HG02852 (cell line): ENCODE measurements around the gene GRIK3.

Experiments
- ATAC-seq: cut with Tn5 transposase; IDR thresholded peaks from one replicate; pipeline ENCODE4 v1.9.1; 2021; ENCODE audit warnings: mild to moderate bottlenecking, moderate library complexity; ENCODE audit not compliant: unreplicated experiment

The GRIK3 gene

DNA sequence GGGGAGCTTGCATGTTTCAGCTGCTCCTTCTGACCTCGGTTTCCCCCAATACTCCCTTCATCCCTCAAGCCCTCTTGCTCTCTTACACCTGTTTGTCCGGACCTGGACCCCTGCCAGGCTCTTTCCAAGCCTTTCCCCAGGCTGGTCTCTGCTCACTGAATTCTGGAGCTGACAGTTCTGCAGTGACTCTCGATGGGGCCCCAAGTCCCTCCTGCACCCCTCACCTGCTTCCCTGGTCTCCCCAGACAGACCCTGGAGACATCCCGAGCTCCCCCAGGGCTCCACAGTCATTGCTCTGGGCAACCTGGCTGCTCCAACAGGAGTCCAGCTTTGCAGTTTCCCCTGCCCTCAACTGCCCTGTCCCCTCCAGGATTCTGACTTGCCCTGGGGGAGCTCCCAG, 198.6 kb downstream of the GRIK3 start:
- ATAC-seq, result no peak

DNA sequence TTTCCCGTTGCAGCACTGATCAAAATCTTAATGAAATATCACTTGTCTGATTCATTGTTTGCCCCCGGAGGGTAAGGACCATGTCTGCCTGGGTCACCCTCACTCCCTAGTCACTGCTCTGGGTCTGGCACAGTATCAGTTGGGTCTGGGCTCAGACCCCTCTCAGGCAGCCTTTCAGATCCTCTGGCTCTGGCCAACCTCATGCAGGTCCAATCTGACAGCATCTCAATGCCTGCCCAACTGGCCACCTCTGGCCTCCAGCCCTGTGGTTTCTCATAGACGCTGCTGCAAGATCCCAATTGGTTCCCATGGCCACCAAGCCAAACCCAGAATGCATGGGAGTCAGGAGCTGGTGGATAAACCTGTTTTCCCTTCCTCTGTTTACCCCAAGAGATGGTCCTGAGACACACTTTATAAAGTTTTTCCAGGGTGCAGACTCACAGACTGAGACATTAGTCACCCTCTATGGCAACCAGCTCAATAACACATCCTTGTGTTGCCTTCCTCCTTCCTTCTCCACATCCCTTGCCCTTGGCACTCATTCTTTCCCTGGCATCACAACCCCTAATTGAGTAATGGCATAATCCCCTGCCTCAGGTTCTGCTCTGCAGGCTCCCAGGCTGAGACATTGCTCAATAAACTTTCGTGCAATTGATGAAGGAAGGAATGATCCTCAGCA, 199.2 kb downstream of the GRIK3 start:
- no peak for ATAC-seq

DNA sequence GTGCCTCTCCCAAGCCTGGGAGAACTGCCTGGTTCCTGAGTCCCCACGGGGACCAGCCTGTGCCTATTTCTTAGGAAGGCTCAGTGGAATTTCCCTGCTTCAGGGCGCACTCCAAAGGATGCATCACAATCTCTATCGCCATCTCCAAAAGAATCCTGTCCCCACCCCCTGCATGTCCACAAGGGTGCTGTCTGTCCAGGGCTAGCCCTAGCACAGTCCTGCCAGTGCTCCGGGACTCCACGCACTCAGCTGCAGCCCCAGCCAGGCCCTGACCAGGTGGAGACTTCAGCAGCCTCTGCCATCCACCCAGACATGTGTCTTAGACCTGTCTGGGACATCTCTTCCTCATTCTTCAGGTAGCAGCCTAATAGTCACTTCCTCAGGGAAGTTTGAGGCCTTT, 199.7 kb downstream of the GRIK3 start:
- no peak for ATAC-seq

DNA sequence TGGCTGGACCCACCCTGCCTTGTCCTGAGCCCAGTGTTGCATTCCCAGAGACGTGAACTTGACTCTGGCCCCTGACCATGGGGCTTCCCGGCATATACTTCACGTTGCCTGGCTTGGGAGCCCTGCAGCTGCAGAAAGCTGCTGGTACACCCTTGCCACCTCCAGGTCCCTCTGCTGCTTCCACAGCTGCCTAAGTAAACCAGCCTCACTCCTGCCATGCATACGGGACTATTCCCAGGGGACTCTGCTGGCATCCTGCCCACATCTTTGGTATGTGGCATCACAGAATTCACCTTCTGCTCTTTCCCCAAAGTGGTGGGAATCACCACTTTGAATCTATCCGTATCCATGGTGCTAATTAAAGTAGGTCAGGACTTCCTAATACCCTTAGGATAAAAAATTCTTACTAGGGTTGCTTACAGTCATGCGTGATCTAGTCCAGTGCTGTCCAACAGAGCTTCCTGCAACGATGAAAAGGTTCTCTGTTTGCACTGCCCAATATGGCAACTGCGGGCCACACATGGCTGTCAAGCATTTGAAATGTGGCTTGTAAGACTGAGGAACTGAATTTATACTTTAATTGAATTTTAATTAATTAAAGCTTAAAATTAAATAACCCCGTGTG, 203.0 kb downstream of the GRIK3 start:
- ATAC-seq, result no peak

DNA sequence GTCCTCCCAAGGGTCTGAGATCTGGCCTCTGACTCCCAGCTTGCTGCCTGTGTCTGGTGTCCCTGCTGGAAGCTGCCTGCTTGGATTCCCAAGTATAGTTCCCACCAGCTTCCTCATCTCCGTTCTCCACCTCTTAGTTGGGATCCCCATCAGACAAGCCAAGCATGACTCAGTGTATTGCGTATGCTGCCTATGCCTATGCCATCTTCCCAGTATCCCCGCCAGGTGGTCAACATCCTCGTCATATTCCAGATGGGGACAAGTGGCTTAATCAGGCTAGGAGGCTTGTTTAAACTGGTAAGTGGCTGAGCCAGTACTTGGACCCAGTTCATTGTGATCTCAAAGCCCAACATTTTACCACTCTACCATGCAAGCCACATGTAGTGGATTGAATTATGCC, 204.4 kb downstream of the GRIK3 start:
- ATAC-seq, result no peak

DNA sequence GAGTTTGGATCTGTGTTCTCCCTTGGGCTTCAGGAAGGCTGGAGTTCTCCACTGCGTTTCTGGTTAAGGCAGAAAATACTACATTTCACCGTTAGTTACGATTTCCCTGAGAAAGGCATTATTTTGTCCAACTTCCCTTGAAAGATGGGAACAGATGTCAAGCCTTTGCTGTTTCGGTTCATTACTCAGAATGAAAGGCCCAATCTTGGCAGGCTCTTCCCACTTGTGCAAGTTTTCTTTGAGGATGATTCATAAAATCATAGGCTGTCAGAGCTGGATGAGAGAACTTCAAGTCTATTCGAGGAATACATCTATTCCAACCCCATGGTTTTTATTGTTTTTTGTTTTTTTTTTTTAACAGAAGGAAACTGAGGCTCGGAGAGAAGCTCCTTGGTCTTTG, 205.2 kb downstream of the GRIK3 start:
- no peak for ATAC-seq

DNA sequence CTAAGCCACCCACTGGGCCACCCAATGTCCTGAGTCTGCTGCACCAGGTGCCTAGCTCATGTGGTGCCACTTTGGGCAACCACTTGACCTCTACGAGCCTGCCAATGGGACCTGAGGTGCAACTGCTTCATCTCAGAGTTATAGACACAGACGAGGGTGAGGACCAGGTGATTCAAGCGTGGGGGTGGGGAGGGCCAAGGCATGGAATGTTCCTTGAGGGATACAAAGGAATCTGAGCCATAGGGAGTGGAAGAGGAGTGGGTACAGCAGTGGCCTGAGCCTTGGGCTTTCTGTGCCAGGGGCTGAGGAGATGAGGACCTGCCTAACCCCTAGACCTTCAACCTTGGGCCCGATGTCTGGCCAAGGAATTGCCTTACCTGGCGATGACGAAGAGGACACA, 209.1 kb downstream of the GRIK3 start:
- ATAC-seq, result no peak

DNA sequence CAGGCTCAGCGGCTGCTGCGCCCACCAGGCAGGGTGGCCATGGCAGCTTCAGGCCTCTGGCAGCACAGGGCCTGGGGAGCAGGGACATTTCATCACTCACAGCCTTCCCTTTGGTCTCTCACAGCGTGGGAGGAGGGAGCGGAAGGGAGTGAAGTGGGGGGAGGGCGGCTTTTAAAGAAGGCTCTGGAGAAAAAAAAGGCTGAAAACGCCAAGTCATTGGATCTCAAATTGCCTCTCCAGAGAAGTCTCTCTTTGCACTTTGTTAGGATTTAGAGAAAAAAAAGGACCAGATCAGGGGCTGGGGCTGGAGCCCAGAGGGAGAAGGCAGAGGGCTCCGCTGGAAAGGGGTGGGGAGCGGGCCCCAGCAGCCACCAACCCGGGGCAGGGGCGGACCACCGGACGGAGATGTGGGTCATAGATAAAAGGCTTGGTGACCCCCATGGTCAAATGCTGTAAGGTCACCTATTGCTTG, 209.9 kb downstream of the GRIK3 start:
- ATAC-seq, result no peak

DNA sequence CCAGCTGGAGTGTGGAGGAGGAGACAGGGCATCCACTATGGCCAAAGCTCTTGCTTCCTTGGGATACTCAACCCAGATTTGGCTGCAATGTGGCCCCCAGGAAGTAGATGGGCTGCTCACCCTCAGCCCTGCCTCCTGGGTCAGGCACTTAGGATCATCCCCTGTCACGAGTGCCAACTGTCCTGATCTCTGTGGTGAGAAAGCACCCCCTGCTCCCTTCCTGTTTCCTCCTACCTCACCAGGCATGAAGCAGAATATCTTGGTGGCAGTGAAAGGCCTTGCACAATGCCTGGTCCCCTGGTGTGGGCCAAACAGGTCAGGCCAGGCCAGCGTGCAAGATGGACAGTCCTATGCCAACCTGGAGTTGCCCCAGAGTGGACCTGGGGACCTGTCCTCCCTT, 211.7 kb downstream of the GRIK3 start:
- ATAC-seq, result no peak

DNA sequence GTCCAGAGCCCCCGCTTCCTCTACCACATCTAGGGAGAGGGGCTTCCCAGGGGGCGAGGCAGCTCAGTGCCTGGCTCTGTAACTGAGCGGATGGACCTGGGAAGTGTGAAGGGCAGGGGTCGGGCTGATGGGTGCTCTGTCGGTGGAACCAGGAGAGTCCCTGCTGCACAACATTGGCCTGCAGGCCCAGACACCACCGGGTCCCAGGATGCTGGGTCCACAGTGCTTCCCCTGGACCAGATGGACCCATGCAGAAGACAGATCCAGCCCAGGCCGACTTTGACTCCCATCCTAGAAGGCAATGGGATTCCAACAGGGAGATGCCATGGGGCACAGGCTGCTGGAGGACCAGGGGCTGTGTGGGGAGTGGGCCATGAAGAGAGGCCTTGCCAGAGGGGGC, 212.9 kb downstream of the GRIK3 start:
- no peak for ATAC-seq

DNA sequence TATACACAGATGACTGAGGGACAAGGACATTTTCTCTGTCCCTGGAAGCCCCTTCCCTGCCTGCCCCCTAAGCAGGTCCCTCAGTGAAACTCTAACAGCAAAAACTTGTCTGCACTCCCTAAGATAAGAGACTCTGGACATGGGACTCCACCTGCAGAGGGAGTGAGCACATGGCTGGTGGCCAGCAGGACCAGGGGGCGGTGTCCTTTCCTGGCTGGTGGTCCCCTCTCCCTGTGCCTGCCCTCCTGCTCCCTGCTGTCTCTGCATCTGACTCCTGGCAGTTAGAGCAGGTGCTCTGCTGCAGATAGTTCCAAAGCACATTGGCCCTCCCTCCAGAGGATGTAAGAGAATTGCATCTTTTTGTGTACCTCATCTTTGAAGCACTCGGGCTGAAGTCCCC, 215.5 kb downstream of the GRIK3 start:
- ATAC-seq, result no peak

DNA sequence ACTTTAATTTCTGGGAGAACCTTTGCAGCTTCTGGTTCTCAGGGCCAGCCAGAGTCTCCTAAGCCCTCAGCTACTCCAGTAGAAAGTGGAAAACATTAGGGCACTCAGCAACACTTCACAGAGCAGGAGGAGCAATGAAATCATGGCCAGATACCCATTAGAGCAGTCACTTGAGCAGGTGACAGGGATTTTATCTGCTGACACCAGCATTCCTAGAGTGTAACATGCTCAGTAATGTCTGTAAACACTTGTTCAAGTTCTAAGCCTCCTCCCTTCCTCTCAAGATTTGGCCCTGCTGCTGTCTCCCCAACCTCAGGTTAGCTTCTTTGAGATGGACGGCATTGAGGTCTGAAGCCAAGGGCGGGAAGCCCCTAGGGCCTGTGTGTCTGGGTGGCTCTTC, 218.0 kb downstream of the GRIK3 start:
- ATAC-seq, result no peak

DNA sequence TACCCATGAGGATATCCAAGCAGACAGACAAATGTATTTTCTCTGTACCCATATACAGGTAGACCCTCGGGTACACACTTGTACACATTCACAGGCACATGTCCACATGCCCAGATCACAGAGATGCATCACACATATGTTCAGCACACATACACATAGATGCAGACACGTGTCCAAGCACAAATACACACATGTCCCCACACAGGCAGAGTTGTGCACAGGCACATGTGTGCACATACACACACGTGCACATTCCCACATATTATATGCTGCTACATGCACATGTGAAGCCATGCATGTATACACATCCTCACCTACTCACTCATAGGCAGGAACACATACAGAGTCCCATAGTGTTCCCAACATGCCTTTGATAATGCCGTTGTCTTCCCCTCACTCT, 219.5 kb downstream of the GRIK3 start:
- no peak for ATAC-seq

DNA sequence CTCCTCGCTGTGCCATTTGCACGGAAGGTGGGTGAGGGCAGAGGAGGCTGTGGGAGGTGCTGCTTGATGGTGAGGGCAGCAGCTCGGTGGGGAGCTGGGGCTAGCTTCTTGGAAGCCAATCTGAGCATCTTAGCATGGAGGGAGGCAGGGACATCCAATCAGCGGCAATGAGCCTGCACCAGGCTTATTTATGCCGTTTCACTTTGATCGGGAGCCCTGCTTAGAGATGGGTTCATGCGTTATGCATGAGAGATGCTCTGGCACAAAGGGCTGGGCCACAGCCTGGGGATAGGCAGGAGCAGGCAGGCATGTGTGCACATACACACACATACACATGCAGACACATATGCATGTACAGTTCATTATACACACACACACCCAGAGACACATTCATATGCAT, 220.2 kb downstream of the GRIK3 start:
- no peak for ATAC-seq

DNA sequence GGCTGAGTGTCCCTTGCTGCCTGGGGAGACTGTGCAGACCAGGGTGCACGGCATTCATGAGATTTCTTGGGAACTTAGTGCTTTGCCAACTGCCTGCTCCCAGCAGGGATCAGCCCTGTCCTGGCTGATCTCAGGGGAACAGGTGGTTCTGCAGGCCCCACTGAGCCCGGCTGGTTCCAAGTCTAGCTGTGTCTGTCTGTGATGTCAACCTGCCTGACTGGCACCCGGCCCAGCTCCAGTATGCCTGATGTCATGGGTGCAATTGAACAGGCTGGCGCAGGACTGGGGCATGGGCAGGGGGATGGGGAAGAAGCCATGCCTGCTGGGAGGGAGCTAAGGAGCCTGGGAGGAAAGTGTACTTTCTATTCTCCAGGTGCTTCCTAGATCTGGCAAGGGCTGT, 227.1 kb downstream of the GRIK3 start:
- no peak for ATAC-seq

DNA sequence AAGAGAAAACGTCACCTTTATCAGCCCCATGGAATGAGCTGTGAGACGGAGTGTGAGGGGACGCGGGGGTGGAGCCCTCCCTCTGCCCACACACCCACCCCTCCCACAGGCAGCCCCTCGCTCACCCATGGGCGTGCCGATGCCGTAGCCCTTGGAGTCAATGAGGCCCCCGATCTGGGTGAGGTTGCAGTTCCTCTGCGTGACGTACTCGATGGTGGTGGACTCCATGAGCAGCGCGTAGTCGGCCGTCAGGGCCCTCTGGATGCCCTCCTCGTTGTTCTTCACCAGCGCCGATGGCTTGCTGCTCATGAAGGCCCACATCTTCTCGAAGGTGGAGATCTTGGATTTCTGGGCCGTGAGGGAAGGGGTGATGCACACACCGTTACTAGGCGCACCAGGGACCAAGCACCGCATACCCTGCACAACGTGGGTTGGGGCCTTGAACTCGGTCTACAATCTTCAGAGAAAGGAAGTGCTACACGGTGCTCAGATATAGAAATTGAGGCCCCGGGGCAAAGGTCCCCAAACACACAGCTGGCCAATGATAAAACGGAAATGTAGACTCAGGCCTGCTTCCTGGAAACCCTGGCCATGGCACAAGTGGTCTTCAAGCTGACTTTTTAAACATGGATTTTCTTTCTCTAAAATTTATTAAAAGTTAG, 228.2 kb downstream of the GRIK3 start:
- ATAC-seq, result no peak

DNA sequence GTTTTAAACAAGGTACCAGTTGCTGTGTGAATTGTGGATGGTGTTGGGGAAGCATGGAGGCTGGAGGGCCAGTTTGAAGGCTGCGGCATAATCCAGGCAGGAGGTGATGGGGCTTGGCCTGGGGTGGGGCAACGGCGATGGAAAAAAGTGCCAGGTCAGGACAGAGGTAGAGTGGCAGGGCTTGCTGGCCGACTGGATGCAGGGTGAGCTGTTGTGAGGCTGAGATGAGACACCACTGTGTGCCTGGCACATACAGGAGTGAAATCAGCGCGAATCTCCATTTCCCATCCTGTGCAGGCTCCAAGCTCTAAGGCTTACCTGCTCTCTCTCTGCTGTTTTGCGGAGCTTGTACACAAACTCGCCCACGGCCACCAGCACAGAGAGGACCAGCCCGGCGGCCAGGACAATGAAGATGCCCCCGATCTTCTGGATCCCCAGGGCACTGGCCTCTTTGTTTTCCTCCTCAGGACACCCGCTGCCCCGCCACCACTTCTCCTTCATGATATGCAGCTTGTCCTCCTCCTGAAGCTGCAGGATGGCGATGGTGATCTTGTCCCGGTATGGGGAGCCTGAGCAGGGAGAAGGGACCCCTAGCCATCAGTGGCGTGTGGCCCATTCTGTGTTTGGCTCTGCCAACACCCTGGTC, 229.5 kb downstream of the GRIK3 start:
- no peak for ATAC-seq

DNA sequence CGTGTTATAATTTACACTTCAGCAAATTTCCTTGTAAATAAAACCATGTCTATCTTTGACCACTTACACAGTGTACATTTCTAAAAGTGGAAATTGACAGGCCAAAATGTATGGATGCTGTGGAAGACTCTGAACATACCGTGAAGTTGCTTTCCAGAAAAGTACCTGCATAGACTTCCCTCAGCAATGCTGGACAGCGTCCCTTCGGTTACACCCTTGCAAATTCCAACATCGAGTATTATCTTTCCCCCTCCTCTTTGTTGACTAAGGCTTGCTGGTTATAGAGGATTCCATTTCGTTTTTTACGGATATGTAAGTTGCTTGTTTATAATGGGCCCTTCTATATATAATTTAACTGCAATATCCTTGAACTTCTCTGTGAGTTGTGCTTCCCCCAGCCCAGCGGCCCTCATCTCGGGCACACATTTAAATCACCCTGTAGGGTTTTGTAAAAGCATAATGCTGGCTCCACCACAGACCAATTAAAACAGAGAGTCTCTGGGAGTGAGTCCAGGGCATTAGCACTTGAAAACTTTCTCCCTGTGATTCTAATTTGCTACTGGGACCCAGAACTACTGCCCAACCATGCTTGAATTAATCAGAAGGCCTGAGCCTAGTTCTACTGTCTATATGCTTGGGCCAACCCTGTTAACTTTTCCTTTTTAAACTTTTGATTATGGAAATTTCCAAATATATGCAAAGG, 230.3 kb downstream of the GRIK3 start:
- ATAC-seq, result no peak

DNA sequence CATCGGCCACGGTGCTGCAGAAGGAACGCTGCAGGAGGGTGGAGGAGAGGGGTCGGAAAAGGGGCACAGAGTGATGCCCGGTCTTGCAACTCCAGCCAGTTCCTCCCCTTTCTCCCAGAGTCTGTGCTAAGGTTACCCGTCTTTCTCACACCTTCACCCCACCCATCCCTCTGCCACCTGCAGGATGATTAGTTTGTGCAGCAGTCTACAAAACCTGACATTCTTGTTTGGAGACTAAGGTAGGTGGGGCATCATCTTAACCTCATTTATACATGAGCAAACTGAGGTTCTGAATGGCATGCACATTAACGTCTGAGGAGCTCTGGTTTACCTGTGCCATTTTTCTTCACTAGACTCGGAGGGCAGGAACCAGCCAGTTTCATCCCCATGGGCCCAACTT, 232.3 kb downstream of the GRIK3 start:
- ATAC-seq, result no peak

DNA sequence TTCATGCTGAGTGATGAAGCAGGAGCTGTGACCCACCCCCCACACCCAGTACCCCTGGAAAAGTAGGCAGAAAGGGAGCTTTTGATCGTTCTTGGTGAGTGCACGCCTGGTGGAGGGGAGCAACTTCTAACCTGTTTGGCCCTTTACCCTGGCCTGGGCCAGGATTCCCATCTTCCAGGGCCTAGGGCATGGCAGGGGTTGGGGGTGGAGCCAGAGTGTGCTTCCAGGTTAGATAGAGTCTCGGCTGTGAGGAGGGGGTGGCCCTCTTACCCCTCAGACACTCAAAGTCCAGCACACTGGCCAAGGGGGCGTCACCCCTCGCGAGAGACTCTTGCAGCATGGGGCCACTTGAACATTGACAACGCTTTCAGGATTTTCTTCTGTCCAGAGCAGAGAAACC, 236.6 kb downstream of the GRIK3 start:
- ATAC-seq, result no peak

DNA sequence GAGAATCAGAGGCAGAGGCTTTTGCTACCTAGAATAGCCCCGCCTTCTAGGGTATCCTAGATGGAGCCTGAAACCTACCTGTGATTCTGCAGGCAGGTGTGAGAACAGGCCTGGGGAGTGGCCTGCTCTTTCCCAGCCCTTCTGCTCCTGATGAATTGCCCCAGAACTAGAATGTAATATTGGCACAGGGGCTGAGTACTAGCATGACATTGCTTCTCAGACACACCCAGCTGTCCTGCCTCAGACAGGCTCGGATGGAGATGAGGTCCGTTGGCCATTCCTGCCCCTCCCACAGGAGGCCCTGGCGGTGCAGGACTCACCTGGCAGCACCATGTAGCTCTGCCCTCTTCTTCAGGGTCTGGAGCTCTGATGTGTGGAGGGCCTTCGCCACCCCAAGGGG, 237.6 kb downstream of the GRIK3 start:
- no peak for ATAC-seq
